GM10847 (cell line): ENCODE data around the gene THADA.

Source experiments
- POLR2A ChIP-seq: IDR thresholded peaks from 2 replicates; pipeline ENCODE4 v1.6.1; 2011; ENCODE audit not compliant: insufficient read length; ENCODE audit errors: extremely low read depth

The THADA gene

GRCh38 chr2:43495727-43496126, 100.1 kb downstream of the THADA start:
- no peak for TF ChIP-seq POLR2A

DNA sequence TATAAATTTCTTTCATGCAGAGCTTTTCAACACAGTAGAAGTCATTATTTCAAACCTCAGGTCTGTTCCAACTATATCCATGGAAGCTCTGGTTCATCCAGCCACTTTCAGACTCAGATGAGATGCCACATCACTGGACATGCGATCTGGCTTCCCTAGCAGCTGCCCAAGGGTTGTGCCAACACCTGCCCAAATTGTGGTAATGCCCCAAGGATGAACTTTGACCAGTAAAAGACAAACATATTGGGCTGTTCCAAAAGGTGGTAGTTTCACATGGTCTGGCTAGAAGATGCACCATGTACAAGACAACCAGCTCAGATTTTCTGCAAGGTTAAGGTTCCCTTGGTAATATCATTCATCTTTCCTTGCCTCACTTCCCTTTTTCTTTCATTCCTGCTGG, 101.9 kb downstream of the THADA start:
- TF ChIP-seq POLR2A, result no peak

DNA sequence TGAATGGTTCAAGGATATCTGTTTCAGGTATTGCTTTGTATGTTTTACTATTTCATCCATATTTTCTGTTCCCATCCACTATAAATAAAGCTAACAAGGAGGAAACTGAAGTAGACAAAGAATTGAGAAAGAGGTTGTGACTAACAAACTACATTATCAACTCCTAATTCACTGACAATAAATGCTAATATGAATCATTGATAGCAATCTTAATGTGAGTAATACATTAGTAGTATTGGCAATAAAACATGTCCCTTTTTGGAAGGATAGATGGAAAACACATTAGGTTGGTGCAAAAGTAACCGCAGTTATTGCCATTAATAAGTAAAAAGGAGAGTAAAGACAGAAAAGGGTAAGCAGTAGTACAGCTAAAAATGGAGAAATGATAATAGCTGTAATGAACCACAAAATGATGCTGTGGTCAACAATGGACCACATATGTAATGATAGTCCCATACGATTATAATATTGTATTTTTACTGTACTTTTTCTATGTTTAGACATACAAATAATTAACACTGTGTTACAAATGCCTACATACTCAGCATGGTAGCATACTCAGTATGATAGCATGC, 104.7 kb downstream of the THADA start:
- no peak for TF ChIP-seq POLR2A

GRCh38 chr2:43490252-43490786, 105.5 kb downstream of the THADA start:
- TF ChIP-seq POLR2A, result no peak

DNA sequence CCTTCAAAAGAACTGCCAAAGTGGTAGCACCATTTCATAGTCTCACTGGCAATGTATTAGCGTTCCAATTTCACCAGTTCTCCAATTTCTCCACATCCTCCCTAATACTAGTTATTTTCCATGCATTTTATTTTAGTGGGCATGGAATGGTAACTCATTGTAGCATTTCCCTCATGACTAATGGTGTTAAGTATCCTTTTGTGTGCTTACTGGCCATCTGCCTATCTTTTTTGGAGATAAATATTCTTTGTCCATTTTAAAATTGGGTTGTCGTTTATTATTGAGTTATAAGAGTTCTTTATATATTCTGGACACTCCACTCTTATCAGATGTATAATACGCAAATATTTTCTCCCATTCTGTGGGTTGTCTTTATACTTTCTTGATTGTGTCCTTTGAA, 107.1 kb downstream of the THADA start:
- no peak for TF ChIP-seq POLR2A

DNA sequence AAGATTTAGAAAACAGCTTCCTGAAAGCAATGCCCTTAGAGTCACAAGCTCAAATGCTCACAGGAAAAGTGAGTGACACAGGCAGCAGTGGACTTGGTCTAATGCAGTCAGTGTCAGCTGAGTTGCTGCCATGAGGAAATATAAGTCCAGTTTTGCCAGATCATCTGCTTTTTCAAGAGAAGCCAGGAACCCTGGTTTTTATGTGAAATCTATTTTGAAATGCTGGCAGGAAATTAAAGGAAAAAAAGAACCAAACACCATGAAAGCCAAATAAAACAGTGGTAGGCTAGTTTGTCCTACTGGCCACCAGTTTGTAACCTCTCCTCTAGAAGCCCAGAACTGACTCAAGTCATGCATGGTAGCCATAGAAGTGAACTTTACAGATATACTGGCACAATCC, 109.2 kb downstream of the THADA start:
- no peak for TF ChIP-seq POLR2A

DNA sequence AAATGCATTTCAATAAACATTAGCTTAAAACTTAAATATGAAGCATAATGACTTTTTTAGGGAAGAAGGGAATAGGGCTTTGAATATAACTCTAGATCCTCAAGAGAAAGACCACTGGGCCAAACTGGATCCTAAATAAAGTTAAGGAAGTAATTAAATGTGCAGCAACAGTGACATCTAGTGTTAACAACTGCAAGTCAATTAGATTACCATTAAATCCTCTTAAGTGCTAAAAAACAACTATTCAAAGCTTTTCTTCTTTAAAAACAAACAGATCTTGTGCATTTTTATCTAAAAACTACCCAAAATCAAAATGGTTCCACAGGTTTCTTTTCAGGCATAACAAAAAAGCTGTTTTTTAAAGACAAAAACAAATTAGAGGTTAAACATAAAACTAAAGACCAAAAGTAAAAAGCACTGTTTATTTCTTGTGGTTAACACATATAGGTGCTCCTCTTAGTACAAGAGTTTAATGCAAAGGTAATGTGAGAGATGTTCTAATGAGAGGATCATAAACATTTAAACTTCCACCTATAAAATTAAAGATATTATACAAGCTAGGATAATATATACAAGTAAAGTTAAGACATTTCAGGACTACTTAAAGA, 111.4 kb downstream of the THADA start:
- no peak for TF ChIP-seq POLR2A

GRCh38 chr2:43482961-43483360, 112.9 kb downstream of the THADA start:
- no peak for TF ChIP-seq POLR2A

DNA sequence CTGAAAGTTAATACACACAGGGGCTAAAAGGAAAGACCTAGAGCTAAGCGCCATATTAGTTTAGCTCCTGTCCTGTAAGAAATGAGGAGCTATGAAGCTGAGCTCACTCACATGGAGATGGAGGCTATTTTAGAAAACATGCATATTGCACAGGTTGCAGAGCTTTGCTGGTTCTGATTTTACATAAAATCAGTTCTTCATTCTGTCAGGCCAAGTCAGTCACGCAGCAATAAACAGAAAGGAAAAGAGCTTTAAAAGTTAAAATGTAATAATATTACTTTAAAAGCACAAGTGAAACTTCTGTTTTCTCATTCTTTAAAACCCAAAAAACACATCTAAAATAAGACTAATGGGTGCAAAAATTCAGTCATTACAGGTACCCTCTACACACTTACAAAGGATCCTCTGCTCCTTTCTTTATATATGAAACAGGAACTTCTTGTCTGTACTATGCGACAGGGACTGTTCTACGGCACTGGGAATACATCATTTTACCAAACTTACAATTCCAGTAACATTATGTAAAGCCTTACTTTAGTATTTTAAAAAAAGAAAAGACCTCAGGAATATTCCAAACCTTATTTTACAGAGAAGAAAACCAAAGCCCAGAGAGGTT, 113.8 kb downstream of the THADA start:
- no peak for TF ChIP-seq POLR2A

DNA sequence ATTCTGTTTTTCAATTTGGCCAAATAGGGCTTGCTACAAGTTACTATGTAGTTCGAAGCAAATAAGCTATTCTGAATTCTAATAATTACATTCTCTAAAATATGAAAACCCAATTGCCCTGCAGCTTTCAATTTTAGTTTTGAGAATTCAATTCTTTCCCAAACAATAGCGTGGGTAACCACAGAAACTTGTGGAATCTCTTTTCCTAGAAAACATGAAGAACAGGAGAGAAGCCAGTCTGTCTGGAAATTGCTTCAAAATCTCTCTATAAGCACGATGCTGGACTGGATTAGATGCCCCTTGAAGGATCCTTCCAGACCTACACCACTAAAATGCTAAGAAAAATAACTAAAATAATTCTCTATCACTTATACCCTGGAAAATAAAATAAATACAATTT, 115.0 kb downstream of the THADA start:
- TF ChIP-seq POLR2A, result no peak

- no peak for TF ChIP-seq POLR2A
These were observed 117.3 kb downstream of the THADA start for GRCh38 chr2:43478412-43479086.

GRCh38 chr2:43475922-43476321, 119.9 kb downstream of the THADA start:
- no peak for TF ChIP-seq POLR2A

- TF ChIP-seq POLR2A, result no peak
These were observed 120.5 kb downstream of the THADA start for GRCh38 chr2:43475137-43475846.

GRCh38 chr2:43474273-43474672, 121.6 kb downstream of the THADA start:
- TF ChIP-seq POLR2A, result no peak

GRCh38 chr2:43473767-43474166, 122.1 kb downstream of the THADA start:
- no peak for TF ChIP-seq POLR2A
